HepG2 (cell line): ENCODE measurements around the gene ZNF584. TPM values are rescaled to one million over a fixed set of nuclear protein-coding genes. Genes with fewer than 3 reads are reported as not detected.

ENCODE experiments used
- DPF2 ChIP-seq: sonication (generic); formaldehyde crosslinking; IDR thresholded peaks from 2 replicates; pipeline ENCODE4 v1.4.0; 2020; ENCODE audit warnings: mild to moderate bottlenecking, low read depth, missing genetic modification reagents, borderline replicate concordance
- EEA1 ChIP-seq: sonication (generic); formaldehyde crosslinking; IDR thresholded peaks from 2 replicates; pipeline ENCODE4 v1.5.1; 2020; ENCODE audit warnings: mild to moderate bottlenecking, missing genetic modification reagents, borderline replicate concordance
- GABPB1 ChIP-seq: IDR thresholded peaks from 2 replicates; pipeline ENCODE4 v1.6.1; 2016; ENCODE audit warnings: mild to moderate bottlenecking, missing genetic modification reagents, moderate library complexity, missing compliant biosample characterization
- GATAD2A ChIP-seq: IDR thresholded peaks from 2 replicates; pipeline ENCODE4 v1.6.1; 2016
- HNF4A ChIP-seq: sonication (generic); formaldehyde crosslinking; IDR thresholded peaks from 2 replicates; pipeline ENCODE4 v1.4.0; 2020; ENCODE audit warnings: missing genetic modification reagents
- HOXD1 ChIP-seq: sonication (generic); formaldehyde crosslinking; IDR thresholded peaks from 2 replicates; pipeline ENCODE4 v1.5.0; 2020; ENCODE audit warnings: missing genetic modification reagents
- IKZF4 ChIP-seq: sonication (generic); formaldehyde crosslinking; IDR thresholded peaks from 2 replicates; pipeline ENCODE4 v1.5.1; 2020; ENCODE audit warnings: borderline replicate concordance, mild to moderate bottlenecking, low read depth, missing genetic modification reagents; ENCODE audit errors: not compliant biosample characterization
- KDM2A ChIP-seq: sonication (generic); formaldehyde crosslinking; IDR thresholded peaks from 2 replicates; pipeline ENCODE4 v1.4.0; 2020; ENCODE audit warnings: low read depth, missing genetic modification reagents, borderline replicate concordance
- MAFG ChIP-seq: sonication (generic); formaldehyde crosslinking; IDR thresholded peaks from 2 replicates; pipeline ENCODE4 v1.5.1; 2020; ENCODE audit warnings: mild to moderate bottlenecking, missing genetic modification reagents
- NR3C1 ChIP-seq: sonication (generic); formaldehyde crosslinking; IDR thresholded peaks from 2 replicates; pipeline ENCODE4 v1.4.0; 2020; ENCODE audit warnings: missing genetic modification reagents
- PLRG1 ChIP-seq: fragments of 450-650 bp; conservative IDR thresholded peaks from 2 replicates; pipeline ENCODE4 v1.6.1; 2016
- RAD21 ChIP-seq: fragments of 450-650 bp; formaldehyde crosslinking; IDR thresholded peaks from 2 replicates; pipeline ENCODE4 v1.5.0; 2020; ENCODE audit warnings: mild to moderate bottlenecking
- STAT6 ChIP-seq: sonication (generic); formaldehyde crosslinking; IDR thresholded peaks from 2 replicates; pipeline ENCODE4 v1.4.0; 2020; ENCODE audit warnings: missing genetic modification reagents, mild to moderate bottlenecking, borderline replicate concordance
- TAF1 ChIP-seq: sonication (generic); formaldehyde crosslinking; IDR thresholded peaks from 2 replicates; pipeline ENCODE4 v1.4.0; 2020; ENCODE audit warnings: missing genetic modification reagents
- ZBTB21 ChIP-seq: sonication (generic); formaldehyde crosslinking; IDR thresholded peaks from 2 replicates; pipeline ENCODE4 v1.4.0; 2020; ENCODE audit warnings: missing genetic modification reagents
- ZFAT ChIP-seq: sonication (generic); formaldehyde crosslinking; conservative IDR thresholded peaks from 2 replicates; pipeline ENCODE4 v1.8.1; 2023; ENCODE audit warnings: missing genetic modification reagents, inconsistent platforms
- ZNF10 ChIP-seq: sonication (generic); formaldehyde crosslinking; IDR thresholded peaks from 2 replicates; pipeline ENCODE4 v1.4.0; 2020; ENCODE audit warnings: mild to moderate bottlenecking, low read depth, missing genetic modification reagents, borderline replicate concordance
- ZNF558 ChIP-seq: sonication (generic); formaldehyde crosslinking; IDR thresholded peaks from 2 replicates; pipeline ENCODE4 v1.9.0; 2022; ENCODE audit warnings: mild to moderate bottlenecking, missing genetic modification reagents, borderline replicate concordance
- ZNF589 ChIP-seq: sonication (generic); formaldehyde crosslinking; conservative IDR thresholded peaks from 2 replicates; pipeline ENCODE4 v1.8.0; 2022; ENCODE audit warnings: mild to moderate bottlenecking, moderate library complexity, missing genetic modification reagents
- ZNF782 ChIP-seq: sonication (generic); formaldehyde crosslinking; IDR thresholded peaks from 2 replicates; pipeline ENCODE4 v1.4.0; 2020; ENCODE audit warnings: missing genetic modification reagents, mild to moderate bottlenecking, borderline replicate concordance
- polyA plus RNA-seq, 8 experiments: library from polyadenylated mRNA; depleted of rRNA in 3 of 8; stranded (reverse) in 7 of 8; unstranded in 1 of 8; fragments of >200 nt; fragmentation: Illumina TruSeq in 4 of 8; extraction: Trizol in 4 of 8; gene quantifications; 2 replicates each; pipeline versions ENCODE4 v1.2.1 to v1.2.3, GENCODE V29; 2011 to 2016; ENCODE audit warnings: low read depth in 4 of 8, missing spikeins in 1 of 8, mixed read lengths in 1 of 8; ENCODE audit not compliant: insufficient read depth in 1 of 8
- total RNA-seq, 5 experiments: library from RNA; depleted of rRNA; stranded (reverse); fragments of >200 nt; fragmentation: Illumina TruSeq; extraction: Trizol; gene quantifications; 2 replicates each; pipeline ENCODE4 v1.2.3, GENCODE V29; 2016; ENCODE audit warnings: low read depth in 1 of 5
- TF ChIP-seq, protein P1 (sequence below): sonication (generic); formaldehyde crosslinking; IDR thresholded peaks from 2 replicates; pipeline ENCODE4 v1.4.0; 2020; ENCODE audit warnings: missing genetic modification reagents
- TF ChIP-seq, protein P2 (sequence below): sonication (generic); formaldehyde crosslinking; IDR thresholded peaks from 2 replicates; pipeline ENCODE4 v1.8.0; 2022; ENCODE audit warnings: mild to moderate bottlenecking, missing genetic modification reagents, moderate library complexity

Gene ZNF584
- total and polyA plus RNA-seq, 2 of the 13 experiments (the other 11 are each of a cell fraction or from before 2014, with no cell fraction given): 2.4 to 7.0 TPM

DNA sequence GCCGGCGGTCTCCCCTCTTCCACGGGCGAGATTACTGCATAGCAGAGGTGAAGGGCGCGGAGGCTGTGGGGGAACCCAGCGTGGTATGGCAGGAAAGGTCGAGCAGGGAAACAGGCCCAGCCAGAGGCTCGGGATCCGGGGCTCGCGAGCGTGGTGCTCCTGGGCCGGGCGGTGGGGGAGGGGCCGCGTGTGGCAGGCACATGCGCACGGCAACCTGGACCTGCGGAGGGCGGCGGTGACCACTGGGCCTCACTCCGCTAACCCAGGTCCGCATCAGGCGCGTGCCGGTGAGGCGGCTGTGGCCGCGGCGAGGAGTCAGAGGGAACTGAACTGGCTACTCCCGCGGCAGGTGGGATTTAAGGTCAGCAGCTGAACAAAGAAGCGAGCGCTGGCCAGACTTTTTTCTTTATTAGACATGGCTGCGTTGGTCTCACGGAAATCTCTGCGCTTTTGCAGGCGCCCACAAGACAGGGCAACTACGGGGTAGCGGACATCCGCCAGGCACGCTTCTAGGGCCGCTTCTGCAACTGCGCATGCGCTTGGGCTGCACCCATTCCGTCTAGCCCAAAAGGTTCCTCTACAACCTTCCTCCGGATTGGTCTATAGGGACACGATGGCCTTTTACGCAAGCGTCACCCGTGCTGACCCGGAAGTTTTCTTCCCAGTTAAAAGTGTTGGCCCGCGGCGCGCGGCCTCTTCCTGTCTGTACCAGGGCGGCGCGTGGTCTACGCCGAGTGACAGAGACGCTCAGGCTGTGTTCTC is 21.7 kb upstream of the ZNF584 start, which contains the start of gene RPS5 (continued):
- TF ChIP-seq RAD21 (no peak; the same call in none of the 2 replicates), ZNF589 (CRISPR knock-in tag) (peak; percentile 95), IKZF4 (CRISPR knock-in tag) (no peak), MAFG (no peak), PLRG1 (no peak), GATAD2A (no peak), ZNF558 (peak; percentile 87), GABPB1 (peak; percentile 97), KDM2A (peak; percentile 89), EEA1 (CRISPR knock-in tag) (peak; percentile 98), HOXD1 (no peak; the same call in 1 of the 2 replicates), DPF2 (CRISPR knock-in tag) (no peak), ZNF10 (CRISPR knock-in tag) (no peak), ZNF782 (no peak), ZFAT (CRISPR knock-in tag) (no peak), TAF1 (peak; percentile 94), STAT6 (CRISPR knock-in tag) (peak; percentile 84; the same call in 1 of the 2 replicates), NR3C1 (no peak; the same call in 1 of the 2 replicates), ZBTB21 (CRISPR knock-in tag) (0 out of 2 replicates have a peak, but pooled peaks have one; percentile 56), HNF4A (CRISPR knock-in tag) (no peak)
- TF ChIP-seq, protein P1, sequence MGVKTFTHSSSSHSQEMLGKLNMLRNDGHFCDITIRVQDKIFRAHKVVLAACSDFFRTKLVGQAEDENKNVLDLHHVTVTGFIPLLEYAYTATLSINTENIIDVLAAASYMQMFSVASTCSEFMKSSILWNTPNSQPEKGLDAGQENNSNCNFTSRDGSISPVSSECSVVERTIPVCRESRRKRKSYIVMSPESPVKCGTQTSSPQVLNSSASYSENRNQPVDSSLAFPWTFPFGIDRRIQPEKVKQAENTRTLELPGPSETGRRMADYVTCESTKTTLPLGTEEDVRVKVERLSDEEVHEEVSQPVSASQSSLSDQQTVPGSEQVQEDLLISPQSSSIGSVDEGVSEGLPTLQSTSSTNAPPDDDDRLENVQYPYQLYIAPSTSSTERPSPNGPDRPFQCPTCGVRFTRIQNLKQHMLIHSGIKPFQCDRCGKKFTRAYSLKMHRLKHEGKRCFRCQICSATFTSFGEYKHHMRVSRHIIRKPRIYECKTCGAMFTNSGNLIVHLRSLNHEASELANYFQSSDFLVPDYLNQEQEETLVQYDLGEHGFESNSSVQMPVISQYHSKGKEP (CRISPR knock-in tag): no peak
- TF ChIP-seq, protein P2, sequence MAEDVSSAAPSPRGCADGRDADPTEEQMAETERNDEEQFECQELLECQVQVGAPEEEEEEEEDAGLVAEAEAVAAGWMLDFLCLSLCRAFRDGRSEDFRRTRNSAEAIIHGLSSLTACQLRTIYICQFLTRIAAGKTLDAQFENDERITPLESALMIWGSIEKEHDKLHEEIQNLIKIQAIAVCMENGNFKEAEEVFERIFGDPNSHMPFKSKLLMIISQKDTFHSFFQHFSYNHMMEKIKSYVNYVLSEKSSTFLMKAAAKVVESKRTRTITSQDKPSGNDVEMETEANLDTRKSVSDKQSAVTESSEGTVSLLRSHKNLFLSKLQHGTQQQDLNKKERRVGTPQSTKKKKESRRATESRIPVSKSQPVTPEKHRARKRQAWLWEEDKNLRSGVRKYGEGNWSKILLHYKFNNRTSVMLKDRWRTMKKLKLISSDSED (CRISPR knock-in tag): peak; percentile 84; the same call in 1 of the 2 replicates
